H1 (cell line): ENCODE results near the gene LBP.

Experiments
- CHD7 ChIP-seq: fragments of 300-600 bp; sonication (generic); IDR thresholded peaks from 2 replicates; pipeline ENCODE4 v1.7.1; 2012; ENCODE audit warnings: low read length, moderate library complexity, mild to moderate bottlenecking, inconsistent platforms; ENCODE audit not compliant: insufficient replicate concordance
- CTCF ChIP-seq, 3 experiments: IDR thresholded peaks; 1 replicate in 2 of 3; 2 replicates in 1 of 3; pipeline versions ENCODE4 v1.5.1 to v1.6.1; 2011; ENCODE audit warnings: low read length in 3 of 3, mild to moderate bottlenecking in 3 of 3, inconsistent platforms in 2 of 3, low read depth in 1 of 3, moderate library complexity in 1 of 3; ENCODE audit not compliant: insufficient read depth in 1 of 3; ENCODE audit errors: control extremely low read depth in 1 of 3
- EGR1 ChIP-seq: IDR thresholded peaks from 2 replicates; pipeline ENCODE4 v1.6.1; 2011; ENCODE audit warnings: low read depth, low read length, borderline replicate concordance
- EP300 ChIP-seq, 2 experiments: IDR thresholded peaks; 1 replicate in 1 of 2; 2 replicates in 1 of 2; pipeline ENCODE4 v1.6.1; 2011 to 2012; ENCODE audit warnings: low read depth in 2 of 2, low read length in 2 of 2, mild to moderate bottlenecking in 2 of 2, borderline replicate concordance in 1 of 2, inconsistent platforms in 1 of 2, moderate library complexity in 1 of 2
- JUN ChIP-seq: IDR thresholded peaks from 2 replicates; pipeline ENCODE4 v1.6.1; 2011; ENCODE audit warnings: low read depth, mild to moderate bottlenecking, improper control_type of control experiment, low read length
- MAFK ChIP-seq: IDR thresholded peaks from 2 replicates; pipeline ENCODE4 v1.6.1; 2012; ENCODE audit warnings: low read depth, mild to moderate bottlenecking, improper control_type of control experiment, low read length
- MAX ChIP-seq: IDR thresholded peaks from 2 replicates; pipeline ENCODE4 v1.6.1; 2012; ENCODE audit warnings: inconsistent platforms
- POLR2A ChIP-seq, 2 experiments: IDR thresholded peaks; 1 replicate in 1 of 2; 2 replicates in 1 of 2; pipeline ENCODE4 v1.6.1; 2011; ENCODE audit warnings: low read depth in 2 of 2, low read length in 2 of 2, mild to moderate bottlenecking in 2 of 2; ENCODE audit errors: control extremely low read depth in 1 of 2
- RAD21 ChIP-seq, 2 experiments: IDR thresholded peaks in 1 of 2; conservative IDR thresholded peaks in 1 of 2; 2 replicates each; pipeline ENCODE4 v1.6.1; 2011; ENCODE audit warnings: low read depth in 2 of 2, low read length in 2 of 2, improper control_type of control experiment in 1 of 2, inconsistent platforms in 1 of 2, mild to moderate bottlenecking in 1 of 2, moderate library complexity in 1 of 2
- SAP30 ChIP-seq: fragments of 300-600 bp; sonication (generic); IDR thresholded peaks from 2 replicates; pipeline ENCODE4 v1.7.1; 2012; ENCODE audit warnings: low read length, moderate library complexity, mild to moderate bottlenecking, inconsistent platforms; ENCODE audit not compliant: insufficient read depth, insufficient replicate concordance
- TAF1 ChIP-seq: IDR thresholded peaks from 2 replicates; pipeline ENCODE4 v1.6.1; 2011; ENCODE audit warnings: mild to moderate bottlenecking, low read depth, low read length
- TF ChIP-seq, protein P1 (sequence below): IDR thresholded peaks from 2 replicates; pipeline ENCODE4 v1.6.1; 2012; ENCODE audit warnings: inconsistent platforms

DNA sequence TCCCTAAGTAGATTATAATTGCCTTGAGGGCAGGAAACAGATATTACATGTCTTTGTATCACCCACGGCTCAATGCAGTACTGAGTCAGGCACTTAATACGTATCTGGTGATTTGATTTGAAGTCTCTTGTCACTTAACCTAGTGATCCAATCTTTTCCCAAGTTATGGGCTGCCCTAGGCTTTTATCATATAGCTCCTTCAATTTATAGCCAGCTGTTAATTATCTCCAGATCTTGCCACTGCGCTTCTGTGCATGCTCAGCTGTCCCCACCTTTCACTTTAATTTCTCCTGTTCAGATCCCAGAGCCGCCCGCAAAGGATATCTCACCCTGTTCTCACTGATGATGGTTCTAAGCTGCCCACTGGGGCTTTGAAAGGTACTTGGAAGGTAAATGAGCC is 47.0 kb downstream of the LBP start:
- TF ChIP-seq MAX (no peak), JUN (no peak), CTCF (IDR thresholded peaks at IDR 0.05; ENCODE audit: control extremely low read depth in 1 of 3, insufficient read depth in 1 of 3, low read depth in 1 of 3, low read length in 3 of 3) (no peak), CHD7 (no peak), TAF1 (no peak), POLR2A (IDR thresholded peaks at IDR 0.05; ENCODE audit: control extremely low read depth in 1 of 2, low read depth in 2 of 2, low read length in 2 of 2) (no peak), SAP30 (no peak), EGR1 (no peak), RAD21 (IDR thresholded peaks at IDR 0.05 in 1 of 2, conservative IDR thresholded peaks at IDR 0.05 in 1 of 2; ENCODE audit: low read depth in 2 of 2, low read length in 2 of 2) (no peak), EP300 (IDR thresholded peaks at IDR 0.05; ENCODE audit: borderline replicate concordance in 1 of 2, low read depth in 2 of 2, low read length in 2 of 2) (no peak), MAFK (no peak)
- TF ChIP-seq, protein P1, sequence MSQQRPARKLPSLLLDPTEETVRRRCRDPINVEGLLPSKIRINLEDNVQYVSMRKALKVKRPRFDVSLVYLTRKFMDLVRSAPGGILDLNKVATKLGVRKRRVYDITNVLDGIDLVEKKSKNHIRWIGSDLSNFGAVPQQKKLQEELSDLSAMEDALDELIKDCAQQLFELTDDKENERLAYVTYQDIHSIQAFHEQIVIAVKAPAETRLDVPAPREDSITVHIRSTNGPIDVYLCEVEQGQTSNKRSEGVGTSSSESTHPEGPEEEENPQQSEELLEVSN, result no peak
